WERI-Rb-1 (cell line): ENCODE data around the gene ATP1B1.

Experiments used
- DNase-seq: peaks from one replicate; pipeline ENCODE4 v3.0.0-alpha.2; 2020
- H3K27ac ChIP-seq: fragments of 250-450 bp; sonication (Bioruptor Pico); 2 replicates; pipeline ENCODE4 v1.5.1; 2020; ENCODE audit warnings: mild to moderate bottlenecking, moderate library complexity
- H3K27me3 ChIP-seq: fragments of 250-450 bp; sonication (Bioruptor Pico); 2 replicates; pipeline ENCODE4 v1.5.1; 2021; ENCODE audit warnings: mild to moderate bottlenecking, low read depth, moderate library complexity; ENCODE audit not compliant: insufficient read depth, severe bottlenecking
- H3K36me3 ChIP-seq: fragments of 250-450 bp; sonication (Bioruptor Pico); 2 replicates; pipeline ENCODE4 v1.5.1; 2020; ENCODE audit warnings: mild to moderate bottlenecking, moderate library complexity
- H3K4me3 ChIP-seq: 2 replicates; pipeline ENCODE4 v1.5.1; 2011; ENCODE audit warnings: low read depth, mild to moderate bottlenecking, control low read depth, low read length
- H3K9me3 ChIP-seq: fragments of 250-450 bp; sonication (Bioruptor Pico); 2 replicates; pipeline ENCODE4 v1.5.1; 2021; ENCODE audit warnings: mild to moderate bottlenecking, moderate library complexity; ENCODE audit not compliant: severe bottlenecking
- TF ChIP-seq, protein P1 (sequence below): IDR thresholded peaks from 2 replicates; pipeline ENCODE4 v1.5.1; 2011; ENCODE audit warnings: low read depth, mild to moderate bottlenecking, control low read depth, inconsistent platforms, low read length

Gene ATP1B1

DNA sequence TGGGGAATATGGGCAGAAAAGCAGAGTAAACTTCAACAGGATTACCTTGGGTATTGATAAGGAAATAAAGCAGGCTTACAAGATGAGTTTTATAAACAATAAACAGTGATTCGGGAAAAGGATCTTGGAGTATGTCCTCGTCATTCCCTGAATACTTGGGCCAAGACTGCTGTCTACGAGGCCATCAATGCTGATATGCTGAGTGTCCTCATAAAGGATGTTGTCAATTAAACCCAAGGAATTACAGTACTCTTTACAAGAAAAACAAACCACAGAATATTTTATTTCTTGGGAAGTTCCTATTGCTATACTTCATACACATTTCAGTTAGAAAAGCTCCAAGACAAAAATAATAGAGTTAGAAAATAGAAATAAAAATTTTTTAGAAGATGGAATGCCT, 34.9 kb downstream of the ATP1B1 start:
- Histone ChIP-seq H3K36me3 (no peaks in the 10 kb centered on the region), H3K27me3 (no peaks in the 10 kb centered on the region), H3K9me3 (no peaks in the 10 kb centered on the region), H3K4me3 (no peak overlapping the region), H3K27ac (no peak overlapping the region)
- TF ChIP-seq, protein P1, sequence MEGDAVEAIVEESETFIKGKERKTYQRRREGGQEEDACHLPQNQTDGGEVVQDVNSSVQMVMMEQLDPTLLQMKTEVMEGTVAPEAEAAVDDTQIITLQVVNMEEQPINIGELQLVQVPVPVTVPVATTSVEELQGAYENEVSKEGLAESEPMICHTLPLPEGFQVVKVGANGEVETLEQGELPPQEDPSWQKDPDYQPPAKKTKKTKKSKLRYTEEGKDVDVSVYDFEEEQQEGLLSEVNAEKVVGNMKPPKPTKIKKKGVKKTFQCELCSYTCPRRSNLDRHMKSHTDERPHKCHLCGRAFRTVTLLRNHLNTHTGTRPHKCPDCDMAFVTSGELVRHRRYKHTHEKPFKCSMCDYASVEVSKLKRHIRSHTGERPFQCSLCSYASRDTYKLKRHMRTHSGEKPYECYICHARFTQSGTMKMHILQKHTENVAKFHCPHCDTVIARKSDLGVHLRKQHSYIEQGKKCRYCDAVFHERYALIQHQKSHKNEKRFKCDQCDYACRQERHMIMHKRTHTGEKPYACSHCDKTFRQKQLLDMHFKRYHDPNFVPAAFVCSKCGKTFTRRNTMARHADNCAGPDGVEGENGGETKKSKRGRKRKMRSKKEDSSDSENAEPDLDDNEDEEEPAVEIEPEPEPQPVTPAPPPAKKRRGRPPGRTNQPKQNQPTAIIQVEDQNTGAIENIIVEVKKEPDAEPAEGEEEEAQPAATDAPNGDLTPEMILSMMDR = no peak
- DNase-seq = no peak

DNA sequence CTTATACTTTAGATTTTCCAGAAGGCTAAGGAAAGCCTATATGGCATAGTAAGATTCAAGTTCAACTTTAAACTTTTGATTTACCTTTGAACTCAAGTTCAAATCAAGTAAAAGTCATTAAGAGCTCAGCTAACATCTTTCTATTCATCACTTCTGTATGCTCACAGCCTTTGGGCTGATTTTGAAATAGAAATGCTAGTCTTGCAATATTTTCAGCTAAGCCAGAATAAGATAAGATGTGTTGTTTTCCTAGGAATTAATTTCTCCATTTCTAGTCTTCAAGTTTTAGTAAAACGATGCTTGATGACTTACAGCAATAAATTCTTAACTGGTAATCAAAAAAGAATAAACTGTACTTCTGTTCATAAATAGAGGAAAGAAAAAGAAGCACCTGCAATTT, 35.6 kb downstream of the ATP1B1 start:
- Histone ChIP-seq H3K36me3 (no peaks in the 10 kb centered on the region), H3K4me3 (no peak overlapping the region), H3K27me3 (no peaks in the 10 kb centered on the region), H3K27ac (no peak overlapping the region), H3K9me3 (no peaks in the 10 kb centered on the region)
- TF ChIP-seq, protein P1 = no peak
- no peak for DNase-seq

DNA sequence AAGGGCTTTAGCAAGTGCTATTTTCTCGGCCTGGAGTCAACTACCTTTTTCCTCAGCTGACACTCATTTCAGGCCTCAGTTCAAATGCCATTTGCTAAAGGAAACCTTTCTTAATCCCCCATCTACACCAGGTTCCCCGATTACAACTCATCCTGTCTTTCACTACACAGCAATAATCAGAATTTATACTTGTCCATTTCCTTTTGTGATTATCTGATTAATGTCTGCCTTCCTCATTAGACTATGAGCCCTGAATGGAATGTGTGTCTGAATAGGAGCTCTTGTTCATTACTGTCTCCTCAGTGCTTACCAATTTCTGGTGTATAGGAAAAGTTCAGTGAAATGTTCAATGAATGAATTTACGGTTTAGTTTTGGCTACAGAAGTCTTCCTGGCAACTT, 36.9 kb downstream of the ATP1B1 start:
- DNase-seq = no peak
- Histone ChIP-seq H3K9me3 (no peaks in the 10 kb centered on the region), H3K36me3 (no peaks in the 10 kb centered on the region), H3K27ac (no peak overlapping the region), H3K4me3 (no peak overlapping the region), H3K27me3 (no peaks in the 10 kb centered on the region)
- TF ChIP-seq, protein P1 = no peak

DNA sequence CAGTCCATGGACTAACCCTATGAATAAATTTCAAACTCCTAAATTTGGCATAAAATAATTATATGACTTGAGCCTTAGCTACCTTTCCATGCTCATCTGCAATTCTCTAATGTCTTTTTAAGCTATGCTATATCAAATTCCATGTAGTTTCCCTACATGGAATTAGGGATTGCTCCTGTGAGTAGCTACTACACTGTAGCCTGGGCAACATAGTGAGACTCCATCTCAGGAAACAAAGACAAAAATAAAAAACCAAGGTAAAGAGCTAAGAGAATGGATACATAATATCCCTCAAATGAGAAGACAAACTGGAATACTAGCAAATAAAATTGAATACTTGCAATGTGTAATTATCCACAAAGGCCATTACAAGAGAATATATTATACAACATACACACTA, 37.5 kb downstream of the ATP1B1 start:
- Histone ChIP-seq H3K9me3 (no peaks in the 10 kb centered on the region), H3K27ac (no peak overlapping the region), H3K4me3 (no peak overlapping the region), H3K27me3 (no peaks in the 10 kb centered on the region), H3K36me3 (no peaks in the 10 kb centered on the region)
- TF ChIP-seq, protein P1 = no peak
- DNase-seq = no peak

DNA sequence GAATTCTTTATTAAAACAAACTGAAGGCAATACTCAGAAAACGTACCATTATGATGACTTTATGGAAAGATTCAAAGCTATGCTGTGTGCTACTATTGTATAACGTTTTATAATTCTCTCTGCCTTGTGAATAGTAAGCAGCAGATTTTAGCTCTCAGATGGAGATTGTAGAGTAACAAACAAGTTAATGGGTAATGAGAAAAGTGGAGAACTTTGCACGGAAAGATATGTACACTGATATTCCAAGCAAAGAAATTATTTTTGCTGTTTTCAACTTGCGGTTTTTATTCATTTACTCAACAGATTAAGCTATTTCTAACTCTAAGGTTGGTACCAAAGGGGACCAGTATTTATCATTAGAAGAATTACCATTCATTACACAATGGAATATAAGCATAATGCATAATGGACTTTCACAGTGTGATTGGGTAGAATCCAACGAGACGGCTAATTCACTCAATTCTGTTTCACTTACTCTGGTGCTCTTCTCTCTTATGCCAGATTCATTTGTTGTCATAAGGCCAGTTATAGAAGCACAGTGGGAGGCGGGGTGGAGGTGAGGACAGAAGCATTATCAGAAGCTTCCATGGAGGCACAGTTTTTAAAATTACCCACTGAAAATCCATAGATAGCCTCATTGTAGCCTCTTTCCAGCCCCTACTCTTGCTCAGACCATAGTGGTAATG, 38.6 kb downstream of the ATP1B1 start:
- H3K4me3 ChIP-seq = no peak overlapping the region
- H3K9me3 ChIP-seq = no peaks in the 10 kb centered on the region
- H3K27me3 ChIP-seq = no peaks in the 10 kb centered on the region
- no peak for DNase-seq
- H3K36me3 ChIP-seq = no peaks in the 10 kb centered on the region
- H3K27ac ChIP-seq = no peak overlapping the region
- TF ChIP-seq, protein P1 = no peak
